Nephron progenitor cell (in vitro differentiated cells): Measurements from ENCODE around the gene OTOGL.
A peak's percentile ranks its signal among the peaks of the same experiment; 100 is the strongest.
"Not testable (repeated sequence)": the region's sequence is repeated elsewhere in the genome, so short reads cannot be mapped to it uniquely, and the experiment has no call there.

Source experiments
- DNase-seq: peaks from one replicate; pipeline ENCODE4 v3.0.0; 2021
- H3K27ac Mint-ChIP-seq: 2 replicates; pipeline ENCODE4 v1.8.0; 2021; ENCODE audit warnings: mild to moderate bottlenecking, moderate library complexity, mixed read lengths
- H3K27me3 Mint-ChIP-seq: 2 replicates; pipeline ENCODE4 v1.8.0; 2021; ENCODE audit warnings: mild to moderate bottlenecking, low read depth, mixed read lengths; ENCODE audit not compliant: poor library complexity
- H3K36me3 Mint-ChIP-seq: 2 replicates; pipeline ENCODE4 v1.8.0; 2021; ENCODE audit warnings: low read depth, mixed read lengths
- H3K4me1 Mint-ChIP-seq: 2 replicates; pipeline ENCODE4 v1.8.0; 2021; ENCODE audit warnings: mixed read lengths
- H3K4me3 Mint-ChIP-seq: 2 replicates; pipeline ENCODE4 v1.8.0; 2021; ENCODE audit warnings: mild to moderate bottlenecking, moderate library complexity, mixed read lengths
- H3K9me3 Mint-ChIP-seq: 2 replicates; pipeline ENCODE4 v1.8.0; 2021; ENCODE audit warnings: mild to moderate bottlenecking, moderate library complexity, mixed read lengths
- CTCF ChIP-seq: fragments of 200-600 bp; sonication (generic); IDR thresholded peaks from 2 replicates; pipeline ENCODE4 v1.5.0; 2021; ENCODE audit warnings: antibody characterized with exemption

OTOGL gene

GRCh38 chr12:80211671-80212070 is 112.3 kb downstream of the OTOGL start:
- Mint-ChIP-seq H3K27me3 (peaks cover 9% of the 10 kb centered on the region), H3K27ac (no peak overlapping the region), H3K4me3 (no peak overlapping the region), H3K36me3 (no peaks in the 10 kb centered on the region), H3K9me3 (no peaks in the 10 kb centered on the region), H3K4me1 (peaks cover 7% of the 10 kb centered on the region)
- TF ChIP-seq CTCF: no peak
- DNase-seq: no peak

- Mint-ChIP-seq H3K27ac (no peak overlapping the region), H3K9me3 (no peaks in the 10 kb centered on the region)
- no peak for TF ChIP-seq CTCF
Measured at GRCh38 chr12:80212938-80213645, 113.8 kb downstream of the OTOGL start.

GRCh38 chr12:80213871-80214270 is 114.5 kb downstream of the OTOGL start:
- Mint-ChIP-seq H3K27ac (no peak overlapping the region), H3K9me3 (no peaks in the 10 kb centered on the region), H3K4me3 (no peak overlapping the region), H3K27me3 (peaks cover 6% of the 10 kb centered on the region), H3K4me1 (peaks cover 23% of the 10 kb centered on the region), H3K36me3 (no peaks in the 10 kb centered on the region)
- DNase-seq: no peak
- no peak for TF ChIP-seq CTCF

More at GRCh38 chr12:80212938-80213645, 113.8 kb downstream of the OTOGL start:
- Mint-ChIP-seq H3K4me3 (no peak overlapping the region), H3K27me3 (peaks cover 6% of the 10 kb centered on the region), H3K4me1 (peaks cover 20% of the 10 kb centered on the region), H3K36me3 (no peaks in the 10 kb centered on the region)
- no peak for DNase-seq

GRCh38 chr12:80217011-80217535 is 117.7 kb downstream of the OTOGL start:
- Mint-ChIP-seq H3K4me3 (peak overlapping the region; percentile 17), H3K9me3 (no peaks in the 10 kb centered on the region), H3K27ac (peak overlapping the region; percentile 24), H3K27me3 (peaks cover 6% of the 10 kb centered on the region), H3K4me1 (peaks cover 30% of the 10 kb centered on the region), H3K36me3 (no peaks in the 10 kb centered on the region)
- no peak for DNase-seq
- TF ChIP-seq CTCF: no peak

GRCh38 chr12:80218925-80219324 is 119.6 kb downstream of the OTOGL start:
- not testable (repeated sequence) for H3K4me3 Mint-ChIP-seq
- H3K27ac Mint-ChIP-seq: peak overlapping the region; percentile 52

GRCh38 chr12:80219345-80219744 is 120.0 kb downstream of the OTOGL start:
- no peak for DNase-seq
- peak overlapping the region; percentile 52 for H3K27ac Mint-ChIP-seq

More at GRCh38 chr12:80218925-80219324, 119.6 kb downstream of the OTOGL start:
- H3K9me3 Mint-ChIP-seq, H3K36me3 Mint-ChIP-seq, DNase-seq, H3K27me3 Mint-ChIP-seq: not testable (repeated sequence)
- H3K4me1 Mint-ChIP-seq: peaks cover 28% of the 10 kb centered on the region

More at GRCh38 chr12:80219345-80219744, 120.0 kb downstream of the OTOGL start:
- no peaks in the 10 kb centered on the region for H3K27me3 Mint-ChIP-seq
- H3K4me1 Mint-ChIP-seq: peaks cover 23% of the 10 kb centered on the region
- no peak overlapping the region for H3K4me3 Mint-ChIP-seq
- no peaks in the 10 kb centered on the region for H3K36me3 Mint-ChIP-seq
- TF ChIP-seq CTCF: no peak
- H3K9me3 Mint-ChIP-seq: no peaks in the 10 kb centered on the region
